ENCODE measurements around the gene FLNC. TPM values are rescaled to one million over a fixed set of nuclear protein-coding genes. Genes with fewer than 3 reads are reported as not detected.

Gene FLNC
- total RNA-seq, 2 experiments from 2014 or later: not detected

GRCh38 chr7:128810473-128810872 lies 19.7 kb upstream of the FLNC start:
- no peak for DNase-seq
- POLR2A ChIA-PET: no interaction called here
- H3K27ac Mint-ChIP-seq: no peak overlapping the region
- no peaks in the 10 kb centered on the region for H3K36me3 Mint-ChIP-seq
- no peak overlapping the region for H3K4me3 Mint-ChIP-seq
- H3K4me1 Mint-ChIP-seq: no peaks in the 10 kb centered on the region
- no peak for ATAC-seq (ENCODE audit: low read depth)
- no peaks in the 10 kb centered on the region for H3K27me3 Mint-ChIP-seq
- no peaks in the 10 kb centered on the region for H3K9me3 Mint-ChIP-seq

GRCh38 chr7:128810997-128811396 lies 19.2 kb upstream of the FLNC start:
- POLR2A ChIA-PET: no interaction called here
- Mint-ChIP-seq H3K36me3 (no peaks in the 10 kb centered on the region), H3K27me3 (no peaks in the 10 kb centered on the region), H3K9me3 (no peaks in the 10 kb centered on the region), H3K27ac (no peak overlapping the region), H3K4me1 (no peaks in the 10 kb centered on the region), H3K4me3 (no peak overlapping the region)
- DNase-seq (no peak), ATAC-seq (ENCODE audit: low read depth) (no peak)

GRCh38 chr7:128811631-128812430 lies 18.4 kb upstream of the FLNC start:
- H3K4me3 Mint-ChIP-seq: no peak overlapping the region
- DNase-seq (no peak), ATAC-seq (ENCODE audit: low read depth) (no peak)
- H3K27ac Mint-ChIP-seq: no peak overlapping the region
- H3K36me3 Mint-ChIP-seq: no peaks in the 10 kb centered on the region
- POLR2A ChIA-PET: no interaction called here
- H3K4me1 Mint-ChIP-seq: no peaks in the 10 kb centered on the region
- no peaks in the 10 kb centered on the region for H3K9me3 Mint-ChIP-seq
- H3K27me3 Mint-ChIP-seq: no peaks in the 10 kb centered on the region

DNA sequence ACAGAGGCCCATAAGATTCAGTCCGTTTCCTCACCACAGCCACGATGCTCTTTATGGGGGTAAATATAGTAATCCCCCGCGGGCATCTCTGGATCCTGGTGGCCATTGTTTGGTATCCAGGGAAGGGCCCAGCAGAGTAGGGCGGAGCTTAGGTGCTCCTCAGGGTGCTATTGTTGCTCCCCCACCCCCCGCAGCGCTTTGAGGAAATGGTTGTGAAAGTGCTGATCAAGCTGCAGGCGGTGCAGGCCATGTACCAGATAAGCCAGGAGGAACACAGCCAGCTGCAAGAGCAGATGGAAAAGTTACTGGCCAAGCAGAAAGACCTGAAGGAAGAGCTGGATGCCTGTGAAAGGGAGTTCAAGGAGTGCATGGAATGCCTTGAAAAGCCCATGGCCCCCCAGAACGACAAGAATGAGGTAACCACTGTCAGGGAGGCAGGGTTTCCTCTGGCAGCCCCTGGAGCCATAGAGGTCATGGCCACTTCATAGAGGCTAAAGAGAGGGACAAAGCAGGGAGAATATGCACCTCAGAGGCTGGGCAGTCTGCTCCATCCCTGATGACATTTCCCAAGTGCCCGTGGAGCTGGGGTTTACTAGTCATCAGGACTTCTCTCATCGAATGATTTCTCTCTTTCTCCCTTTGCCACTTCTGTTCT lies 17.6 kb upstream of the FLNC start:
- Mint-ChIP-seq H3K9me3 (no peaks in the 10 kb centered on the region), H3K36me3 (no peaks in the 10 kb centered on the region), H3K27me3 (no peaks in the 10 kb centered on the region), H3K4me3 (no peak overlapping the region), H3K4me1 (no peaks in the 10 kb centered on the region), H3K27ac (no peak overlapping the region)
- DNase-seq (no peak), ATAC-seq (ENCODE audit: low read depth) (no peak)
- POLR2A ChIA-PET: no interaction called here

GRCh38 chr7:128814499-128814898 lies 15.7 kb upstream of the FLNC start:
- Mint-ChIP-seq H3K36me3 (no peaks in the 10 kb centered on the region), H3K9me3 (no peaks in the 10 kb centered on the region), H3K4me3 (no peak overlapping the region), H3K27ac (no peak overlapping the region), H3K27me3 (no peaks in the 10 kb centered on the region), H3K4me1 (peaks cover 2% of the 10 kb centered on the region)
- DNase-seq (no peak), ATAC-seq (ENCODE audit: low read depth) (no peak)
- POLR2A ChIA-PET: no interaction called here

- Mint-ChIP-seq H3K27ac (no peak overlapping the region), H3K27me3 (no peaks in the 10 kb centered on the region), H3K36me3 (no peaks in the 10 kb centered on the region), H3K9me3 (no peaks in the 10 kb centered on the region), H3K4me1 (peaks cover 10% of the 10 kb centered on the region), H3K4me3 (no peak overlapping the region)
- POLR2A ChIA-PET: no interaction called here
- no peak for DNase-seq
- ATAC-seq (ENCODE audit: low read depth): no peak
Observed at GRCh38 chr7:128815289-128815942, 14.8 kb upstream of the FLNC start.

DNA sequence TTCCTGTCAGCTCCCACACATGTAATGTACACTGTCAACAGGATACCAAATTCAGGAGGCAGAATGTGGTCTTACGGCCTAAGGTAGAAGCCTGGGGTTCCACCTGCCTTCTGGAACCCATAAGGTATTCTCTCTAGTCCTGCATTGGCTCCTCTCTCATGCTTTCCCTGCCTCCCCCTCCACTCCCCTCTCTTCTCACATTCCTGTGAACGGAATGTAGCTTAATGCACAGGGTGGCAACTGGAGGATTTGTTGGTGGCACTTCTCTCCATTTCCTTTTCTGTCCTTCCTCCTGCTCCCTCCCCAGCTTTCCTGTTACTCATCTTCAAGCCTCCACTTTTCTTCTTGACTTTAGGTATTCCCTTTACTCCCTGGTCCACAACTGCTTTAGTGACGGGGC lies 11.5 kb upstream of the FLNC start:
- no peaks in the 10 kb centered on the region for H3K36me3 Mint-ChIP-seq
- DNase-seq: no peak
- no peak overlapping the region for H3K27ac Mint-ChIP-seq
- no peak overlapping the region for H3K4me3 Mint-ChIP-seq
- H3K27me3 Mint-ChIP-seq: peaks cover 2% of the 10 kb centered on the region
- H3K9me3 Mint-ChIP-seq: no peaks in the 10 kb centered on the region
- peaks cover 10% of the 10 kb centered on the region for H3K4me1 Mint-ChIP-seq
- ATAC-seq (ENCODE audit: low read depth): no peak
- POLR2A ChIA-PET: no interaction called here

- no peak for ATAC-seq (ENCODE audit: low read depth)
- Mint-ChIP-seq H3K27ac (no peak overlapping the region), H3K9me3 (no peaks in the 10 kb centered on the region), H3K4me1 (peaks cover 10% of the 10 kb centered on the region), H3K27me3 (peaks cover 2% of the 10 kb centered on the region), H3K36me3 (no peaks in the 10 kb centered on the region), H3K4me3 (no peak overlapping the region)
- POLR2A ChIA-PET: no interaction called here
- DNase-seq: no peak
Observed at GRCh38 chr7:128821724-128822123, 8.5 kb upstream of the FLNC start.

GRCh38 chr7:128826512-128826911 lies 3.7 kb upstream of the FLNC start:
- ATAC-seq (ENCODE audit: low read depth) (no peak), DNase-seq (no peak)
- Mint-ChIP-seq H3K4me3 (no peak overlapping the region), H3K9me3 (no peaks in the 10 kb centered on the region), H3K36me3 (no peaks in the 10 kb centered on the region), H3K4me1 (peaks cover 4% of the 10 kb centered on the region), H3K27ac (no peak overlapping the region), H3K27me3 (peaks cover 33% of the 10 kb centered on the region)
- POLR2A ChIA-PET: no interaction called here

GRCh38 chr7:128826916-128827247 lies 3.3 kb upstream of the FLNC start:
- DNase-seq: no peak
- H3K36me3 Mint-ChIP-seq: no peaks in the 10 kb centered on the region
- H3K9me3 Mint-ChIP-seq: no peaks in the 10 kb centered on the region
- ATAC-seq (ENCODE audit: low read depth): no peak
- no peak overlapping the region for H3K4me3 Mint-ChIP-seq
- no peak overlapping the region for H3K27ac Mint-ChIP-seq
- peaks cover 35% of the 10 kb centered on the region for H3K27me3 Mint-ChIP-seq
- POLR2A ChIA-PET: no interaction called here
- H3K4me1 Mint-ChIP-seq: peaks cover 6% of the 10 kb centered on the region

DNA sequence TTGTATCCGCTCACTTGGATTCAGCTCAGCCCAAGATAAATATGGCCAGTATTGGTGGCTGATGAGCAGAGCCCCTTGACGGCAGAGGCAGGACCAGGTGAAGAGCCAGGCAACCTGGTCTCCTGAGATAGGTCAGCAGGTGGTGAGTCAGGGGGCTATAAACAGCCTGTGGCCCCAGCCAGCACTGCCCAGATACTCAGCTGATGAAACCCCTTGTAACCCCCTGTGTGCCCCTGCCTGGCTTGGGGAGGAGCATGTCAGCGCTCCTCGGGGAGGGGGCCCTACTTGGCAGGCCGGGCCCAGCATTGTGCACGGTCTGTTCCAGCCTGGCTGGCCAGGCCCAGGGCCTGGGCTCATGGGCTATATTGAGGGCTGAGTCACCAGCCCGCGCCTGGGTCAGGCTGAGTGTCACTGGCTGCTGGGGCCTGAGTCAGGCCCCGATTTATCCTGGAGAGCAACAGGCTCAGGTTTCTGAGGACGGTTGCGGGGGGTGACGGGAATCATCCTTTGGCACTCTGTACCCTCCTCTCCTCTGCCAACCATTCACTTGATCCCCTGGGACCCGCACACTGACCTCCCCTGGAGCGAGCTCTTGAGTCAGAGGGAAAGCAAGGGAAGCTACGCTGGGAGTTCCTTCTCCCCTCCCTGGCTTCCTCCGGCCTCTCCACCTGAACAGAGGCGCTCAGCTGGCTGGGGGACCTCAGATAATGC lies 2.8 kb upstream of the FLNC start:
- no peak for DNase-seq
- Mint-ChIP-seq H3K27me3 (peaks cover 38% of the 10 kb centered on the region), H3K36me3 (no peaks in the 10 kb centered on the region), H3K4me1 (peaks cover 6% of the 10 kb centered on the region), H3K9me3 (no peaks in the 10 kb centered on the region), H3K27ac (no peak overlapping the region), H3K4me3 (no peak overlapping the region)
- POLR2A ChIA-PET: no interaction called here
- ATAC-seq (ENCODE audit: low read depth): no peak

DNA sequence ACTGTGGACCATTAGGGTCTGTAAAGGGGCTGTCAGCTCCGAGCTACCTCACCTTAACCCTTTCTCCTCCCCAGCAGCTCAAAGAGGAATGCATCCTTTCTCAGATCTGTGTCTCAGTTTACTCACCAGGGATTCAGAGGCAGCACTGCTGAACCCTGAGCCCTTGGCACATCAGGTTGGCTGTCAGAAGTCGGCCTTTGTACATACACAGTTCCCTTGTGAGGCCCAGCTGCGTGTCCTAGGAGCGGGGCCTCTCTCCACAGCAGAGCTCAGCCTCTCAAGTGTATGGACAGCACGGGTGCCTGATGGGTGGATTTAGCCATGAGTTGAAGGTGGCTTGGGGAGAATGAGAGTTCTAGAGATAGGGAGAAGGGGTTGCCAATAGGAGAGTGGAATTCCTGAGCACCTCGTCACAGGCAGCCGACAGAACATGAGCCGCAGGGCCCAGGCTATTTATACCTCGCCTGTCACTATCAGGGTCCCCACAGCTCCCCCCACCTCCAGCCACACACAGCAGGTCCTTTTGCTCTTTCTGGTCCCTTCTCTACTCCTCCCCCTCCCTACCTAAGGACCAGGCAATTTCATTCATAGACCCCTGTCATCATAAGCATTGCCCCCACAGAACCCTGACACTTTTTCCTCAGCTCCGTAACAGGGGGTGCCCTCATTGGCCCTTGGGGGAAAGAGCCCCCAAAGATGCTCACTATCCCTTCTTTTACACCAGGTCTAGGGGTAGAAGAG lies 2.1 kb upstream of the FLNC start:
- POLR2A ChIA-PET: interaction anchor here (0.7 kb wide), 1 partner anchor 46 kb away, joined by 4 read pairs; no protein-coding TSS in a partner anchor
- Mint-ChIP-seq H3K27me3 (peaks cover 37% of the 10 kb centered on the region), H3K27ac (no peak overlapping the region), H3K9me3 (no peaks in the 10 kb centered on the region), H3K4me1 (peaks cover 6% of the 10 kb centered on the region), H3K36me3 (no peaks in the 10 kb centered on the region), H3K4me3 (no peak overlapping the region)
- ATAC-seq (ENCODE audit: low read depth) (no peak), DNase-seq (no peak)
